Thoracic aorta (tissue), 2 donors: Measurements from ENCODE around the gene DNAH17. TPM values are rescaled to one million over a fixed set of nuclear protein-coding genes. Genes with fewer than 3 reads are reported as not detected.

Experiments
- ATAC-seq: fragments of 150-250 bp; one replicate; pipeline ENCODE4 v1.8.0; 2017; ENCODE audit warnings: low read depth; ENCODE audit not compliant: insufficient number of reproducible peaks, low FRiP score
- DNase-seq: peaks from one replicate; pipeline ENCODE4 v3.0.0-alpha.2; 2020; ENCODE audit warnings: low spot score
- H3K27ac ChIP-seq, 2 donors: fragments of 200-600 bp; sonication (generic); 1 replicate in 1 of 2; 2 replicates in 1 of 2; pipeline ENCODE4 v1.5.1; 2016; ENCODE audit warnings: mild to moderate bottlenecking in 2 of 2, moderate library complexity in 2 of 2
- H3K27me3 ChIP-seq: fragments of 200-600 bp; sonication (generic); replicated peaks from 2 replicates; pipeline ENCODE4 v1.6.0; 2016; ENCODE audit warnings: mild to moderate bottlenecking; ENCODE audit not compliant: insufficient read depth
- H3K36me3 ChIP-seq: fragments of 200-600 bp; sonication (generic); one replicate; pipeline ENCODE4 v1.5.1; 2016
- H3K4me1 ChIP-seq, 2 donors: fragments of 200-600 bp; sonication (generic); 1 replicate in 1 of 2; 2 replicates in 1 of 2; pipeline versions ENCODE4 v1.5.1 to v1.6.0; 2016; ENCODE audit warnings: low read depth in 2 of 2, mild to moderate bottlenecking in 1 of 2; ENCODE audit not compliant: control insufficient read depth in 1 of 2
- H3K4me3 ChIP-seq: fragments of 200-600 bp; sonication (generic); 2 replicates; pipeline ENCODE4 v1.5.1; 2016; ENCODE audit warnings: mild to moderate bottlenecking
- H3K9me3 ChIP-seq: fragments of 200-600 bp; sonication (generic); 2 replicates; pipeline ENCODE4 v1.5.1; 2016
- total RNA-seq, 2 donors: library from RNA; depleted of rRNA; stranded (reverse); fragments of >200 nt; gene quantifications; one replicate each; pipeline versions ENCODE4 v1.1.0 to v1.2.3, GENCODE V29; 2016
- TF ChIP-seq, protein P1 (sequence below): fragments of 200-600 bp; sonication (generic); IDR thresholded peaks from one replicate; pipeline ENCODE4 v1.5.1; 2019; ENCODE audit warnings: antibody characterized with exemption

Gene DNAH17
- total RNA-seq, 2 donors from 2014 or later: 0.14 TPM

DNA sequence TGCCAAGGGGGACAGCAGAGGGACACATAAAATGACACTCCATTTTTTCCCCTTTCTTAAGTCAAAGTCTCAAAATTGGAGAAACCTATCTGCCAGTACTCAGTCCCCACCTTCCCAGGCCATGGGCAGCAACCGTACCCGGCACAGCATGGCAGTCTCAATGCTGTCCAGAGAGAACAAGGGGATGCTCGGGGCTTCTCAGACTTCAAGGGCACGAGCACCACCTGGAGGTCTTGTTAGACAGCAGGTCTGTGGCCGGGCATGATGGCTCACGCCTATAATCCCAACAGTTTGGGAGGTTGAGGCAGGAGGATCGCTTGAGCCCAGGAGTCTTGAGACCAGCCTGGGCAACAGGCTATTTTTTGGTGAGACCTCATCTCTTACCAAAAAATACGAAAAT is 3.2 kb downstream of the DNAH17 start:
- DNase-seq (no peak), ATAC-seq (no peak)
- Histone ChIP-seq H3K27ac (no peak overlapping the region), H3K36me3 (no peaks in the 10 kb centered on the region), H3K27me3 (no peaks in the 10 kb centered on the region), H3K4me1 (no peaks in the 10 kb centered on the region), H3K4me3 (no peak overlapping the region), H3K9me3 (no peaks in the 10 kb centered on the region)
- TF ChIP-seq, protein P1, sequence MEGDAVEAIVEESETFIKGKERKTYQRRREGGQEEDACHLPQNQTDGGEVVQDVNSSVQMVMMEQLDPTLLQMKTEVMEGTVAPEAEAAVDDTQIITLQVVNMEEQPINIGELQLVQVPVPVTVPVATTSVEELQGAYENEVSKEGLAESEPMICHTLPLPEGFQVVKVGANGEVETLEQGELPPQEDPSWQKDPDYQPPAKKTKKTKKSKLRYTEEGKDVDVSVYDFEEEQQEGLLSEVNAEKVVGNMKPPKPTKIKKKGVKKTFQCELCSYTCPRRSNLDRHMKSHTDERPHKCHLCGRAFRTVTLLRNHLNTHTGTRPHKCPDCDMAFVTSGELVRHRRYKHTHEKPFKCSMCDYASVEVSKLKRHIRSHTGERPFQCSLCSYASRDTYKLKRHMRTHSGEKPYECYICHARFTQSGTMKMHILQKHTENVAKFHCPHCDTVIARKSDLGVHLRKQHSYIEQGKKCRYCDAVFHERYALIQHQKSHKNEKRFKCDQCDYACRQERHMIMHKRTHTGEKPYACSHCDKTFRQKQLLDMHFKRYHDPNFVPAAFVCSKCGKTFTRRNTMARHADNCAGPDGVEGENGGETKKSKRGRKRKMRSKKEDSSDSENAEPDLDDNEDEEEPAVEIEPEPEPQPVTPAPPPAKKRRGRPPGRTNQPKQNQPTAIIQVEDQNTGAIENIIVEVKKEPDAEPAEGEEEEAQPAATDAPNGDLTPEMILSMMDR: no peak

DNA sequence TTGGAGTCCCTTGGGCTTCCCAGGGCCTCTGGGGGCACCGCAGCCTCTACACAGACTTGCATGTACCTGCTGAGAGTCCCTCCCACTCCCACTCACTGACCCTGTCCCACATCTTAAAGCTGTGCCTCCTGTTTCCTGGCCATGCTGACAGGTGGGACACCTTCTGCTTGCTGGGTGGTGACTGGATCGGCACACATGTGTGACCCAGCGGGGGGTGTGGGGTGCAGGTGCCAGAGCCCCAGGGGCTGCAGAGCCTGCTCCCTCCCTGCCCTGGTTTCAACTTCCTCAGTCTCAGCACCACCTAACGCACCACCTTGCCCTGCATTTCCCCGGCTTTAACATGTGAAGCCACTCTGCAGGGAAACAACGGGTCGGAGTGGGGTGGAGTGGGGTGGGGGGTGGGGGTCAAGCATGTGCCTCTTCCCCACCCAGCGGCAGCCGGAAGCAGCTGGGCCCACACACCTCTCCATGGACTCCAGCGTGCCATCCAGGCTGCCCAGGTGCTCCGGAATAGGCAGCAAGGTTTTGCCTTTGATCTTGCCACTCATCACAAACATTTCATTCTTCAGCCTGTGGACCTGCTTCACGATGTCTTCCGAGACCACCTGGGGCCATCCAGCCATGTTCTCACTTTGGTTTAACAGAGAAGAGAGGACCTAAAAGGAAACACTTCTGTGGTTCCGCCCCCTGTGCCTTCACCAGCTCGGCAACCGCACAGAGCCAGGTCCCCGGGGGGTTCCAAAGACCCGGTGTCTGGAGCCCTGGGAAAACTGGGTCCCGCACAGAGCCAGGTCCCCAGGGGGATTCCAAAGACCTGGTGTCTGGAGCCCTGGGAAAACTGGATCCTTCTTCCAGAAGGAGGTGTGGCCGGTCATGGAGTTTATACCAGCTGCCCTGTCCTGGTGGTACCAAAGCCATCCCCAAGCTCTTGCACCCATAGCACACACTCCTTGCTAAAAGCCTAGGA is 4.7 kb downstream of the DNAH17 start:
- ATAC-seq: no peak
- H3K4me1 ChIP-seq: no peaks in the 10 kb centered on the region
- TF ChIP-seq, protein P1: no peak
- DNase-seq: no peak
- H3K9me3 ChIP-seq: no peaks in the 10 kb centered on the region
- no peaks in the 10 kb centered on the region for H3K36me3 ChIP-seq
- no peak overlapping the region for H3K27ac ChIP-seq
- no peak overlapping the region for H3K4me3 ChIP-seq
- H3K27me3 ChIP-seq: no peaks in the 10 kb centered on the region

DNA sequence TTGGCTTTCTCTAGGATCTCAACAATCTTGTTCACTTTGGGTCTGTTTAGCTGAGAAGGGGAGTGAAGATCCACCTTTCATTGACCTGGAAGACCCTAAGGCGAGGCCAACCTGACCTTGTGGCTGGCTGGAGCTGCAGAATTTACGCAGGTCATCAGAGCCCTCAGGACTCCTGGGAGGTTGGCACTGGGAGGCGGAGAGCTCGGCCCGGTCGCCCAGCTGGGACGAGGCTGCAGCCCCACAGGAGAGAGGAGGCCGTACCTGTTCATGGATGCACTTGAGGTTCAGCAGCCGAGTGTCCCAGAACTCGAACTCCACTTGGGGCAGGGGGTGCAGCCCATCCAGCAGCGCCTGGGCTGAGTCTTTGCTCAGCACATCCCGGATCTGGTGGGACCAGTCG is 5.9 kb downstream of the DNAH17 start:
- Histone ChIP-seq H3K27ac (no peak overlapping the region), H3K27me3 (no peaks in the 10 kb centered on the region), H3K9me3 (no peaks in the 10 kb centered on the region), H3K4me1 (no peaks in the 10 kb centered on the region), H3K4me3 (no peak overlapping the region), H3K36me3 (no peaks in the 10 kb centered on the region)
- ATAC-seq (no peak), DNase-seq (no peak)
- TF ChIP-seq, protein P1: no peak

DNA sequence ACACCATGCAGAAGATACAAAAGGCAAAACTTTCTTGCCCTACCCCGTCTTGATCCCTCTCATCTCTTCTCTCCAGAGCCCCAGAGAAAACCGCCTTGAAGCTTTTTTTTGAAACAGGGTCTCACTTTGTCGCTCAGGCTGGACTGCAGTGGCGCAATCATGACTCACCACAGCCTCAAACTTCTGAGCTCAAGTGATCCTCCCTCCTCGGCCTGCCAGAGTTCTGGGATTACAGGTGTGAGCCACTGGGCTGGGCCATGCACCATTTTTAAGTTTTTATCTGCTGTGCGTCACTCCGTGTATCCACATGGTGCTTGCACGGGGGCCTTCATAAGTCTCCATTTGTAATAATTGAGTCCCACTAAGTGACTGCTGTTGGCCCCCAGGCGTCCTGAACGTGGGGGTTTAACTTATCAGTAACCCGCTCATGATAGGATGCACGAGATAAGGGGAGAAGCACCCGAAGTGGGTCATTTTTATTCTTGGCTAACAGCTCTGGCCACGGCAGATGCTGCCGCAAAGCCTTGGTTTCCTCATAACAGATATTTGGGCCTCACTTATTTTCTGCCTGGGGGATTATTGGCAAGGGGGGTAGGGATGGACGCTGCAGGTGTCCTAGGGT is 8.6 kb downstream of the DNAH17 start:
- ATAC-seq (no peak), DNase-seq (no peak)
- H3K27me3 ChIP-seq: no peaks in the 10 kb centered on the region
- H3K4me1 ChIP-seq: no peaks in the 10 kb centered on the region
- H3K36me3 ChIP-seq: no peaks in the 10 kb centered on the region
- TF ChIP-seq, protein P1: no peak
- H3K4me3 ChIP-seq: no peak overlapping the region
- H3K27ac ChIP-seq: no peak overlapping the region
- no peaks in the 10 kb centered on the region for H3K9me3 ChIP-seq

DNA sequence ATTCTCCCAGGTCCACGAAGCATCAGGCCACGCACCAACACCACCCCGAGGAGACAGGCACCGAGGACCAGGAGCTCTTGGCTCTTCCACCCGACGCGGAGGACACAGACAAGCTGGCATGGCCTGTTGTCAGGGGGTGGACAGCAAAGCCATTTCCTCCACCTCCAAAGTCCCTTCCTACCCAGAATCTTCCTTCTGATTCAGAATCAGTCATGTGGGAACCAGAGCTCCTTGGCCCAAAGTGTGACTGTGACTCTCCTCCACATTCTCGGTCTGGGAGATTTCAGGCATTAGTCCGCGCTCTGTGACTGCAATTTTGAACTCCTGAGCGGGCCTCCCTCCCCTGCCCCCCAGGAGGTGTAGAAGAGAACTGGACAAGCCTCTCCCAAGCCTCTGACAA is 9.2 kb downstream of the DNAH17 start:
- H3K4me3 ChIP-seq: no peak overlapping the region
- H3K27ac ChIP-seq: no peak overlapping the region
- ATAC-seq: no peak
- TF ChIP-seq, protein P1: no peak
- no peaks in the 10 kb centered on the region for H3K36me3 ChIP-seq
- no peaks in the 10 kb centered on the region for H3K9me3 ChIP-seq
- no peak for DNase-seq
- H3K27me3 ChIP-seq: no peaks in the 10 kb centered on the region
- no peaks in the 10 kb centered on the region for H3K4me1 ChIP-seq
